Psoas muscle (tissue), 8 donors: ENCODE measurements around the gene CEBPB. TPM values are rescaled to one million over a fixed set of nuclear protein-coding genes. Genes with fewer than 3 reads are reported as not detected.

Source experiments
- ATAC-seq, 4 donors: fragments of 200-7000 bp; cut with Tn5 transposase; one replicate each; pipeline ENCODE4 v1.9.1; 2020; ENCODE audit warnings: moderate library complexity in 3 of 4, mild to moderate bottlenecking in 2 of 4
- DNase-seq, 2 donors: peaks; one replicate each; pipeline ENCODE4 v3.0.0-alpha.2; 2020
- H3K27ac ChIP-seq: fragments of 200-600 bp; one replicate; pipeline ENCODE4 v1.8.0; 2022
- H3K27me3 ChIP-seq, 3 donors: fragments of 200-600 bp in 1 of 3; one replicate each; pipeline versions ENCODE4 v1.6.1 to v1.8.0; 2013 to 2022; ENCODE audit warnings: low read length in 2 of 3, mild to moderate bottlenecking in 2 of 3, moderate library complexity in 1 of 3; ENCODE audit not compliant: insufficient read depth in 3 of 3
- H3K36me3 ChIP-seq, 2 donors: fragments of 200-600 bp in 1 of 2; one replicate each; pipeline versions ENCODE4 v1.6.1 to v1.8.0; 2013 to 2022; ENCODE audit warnings: low read depth in 1 of 2, mild to moderate bottlenecking in 1 of 2, moderate library complexity in 1 of 2; ENCODE audit not compliant: insufficient read depth in 1 of 2
- H3K4me1 ChIP-seq: fragments of 200-600 bp; one replicate; pipeline ENCODE4 v1.8.0; 2022
- H3K4me3 ChIP-seq: fragments of 200-600 bp; one replicate; pipeline ENCODE4 v1.8.0; 2022; ENCODE audit warnings: mild to moderate bottlenecking
- H3K9me3 ChIP-seq: fragments of 200-600 bp; one replicate; pipeline ENCODE4 v1.8.0; 2022
- CTCF ChIP-seq: fragments of 200-600 bp; IDR thresholded peaks from one replicate; pipeline ENCODE4 v1.8.0; 2022; ENCODE audit warnings: antibody characterized with exemption
- WGBS, 3 donors: extraction: QIAGEN DNeasy Blood & Tissue Kit; methylation state at CpG; one replicate each; pipeline versions ENCODE4 v1.1.6 to v1.1.7; 2013; 5-methylcytosine and 5-hydroxymethylcytosine counted together
- intact Hi-C, 2 donors: fragments of 100-400 bp; cut with DNase I; formaldehyde crosslinking; loops; one replicate each; pipeline versions ENCODE4 v1.11.0 to v1.14.2; 2022
- polyA plus RNA-seq, 3 donors: library from polyadenylated mRNA; stranded (reverse); fragments of 200-250 nt; gene quantifications; one replicate each; pipeline ENCODE4 v1.2.3, GENCODE V29; 2013
- total RNA-seq, 4 donors: library from RNA; stranded (reverse); fragmentation: NEBNext Ultra II Directional in 2 of 4; extraction: Animal tissue kit (Norgen Biotek cat#: 25700) in 2 of 4; gene quantifications; one replicate each; pipeline versions ENCODE4 v1.2.1 to v1.2.4, GENCODE V29; 2021 to 2023
- donor health status: healthy with polysubstance abuse.
- donor health status: DM: no; HTN: no; CAD: no; lungs with moderate emphysema.
- donor health status: Bipolar disorder and iron deficiency.
- donor health status: healthy.
- donor health status: DM: yes; HTN: yes; CAD: no.
- donor health status: DM: no; HTN: no; CAD: no.
- donor health status: DM: no; HTN: no; CAD: no.
- donor health status: DM: yes; HTN: yes; CAD: no.

Gene CEBPB
- total and polyA plus RNA-seq, 7 donors = 38.7 to 445 (median 144) TPM

- DNase-seq (no peak), ATAC-seq (no peak)
- WGBS, 3 donors = 86 to 89% (median 86%) methylated on average over 6 of the region's 6 CpGs
- Histone ChIP-seq H3K27ac (peak overlapping the region; percentile 16), H3K4me3 (no peak overlapping the region), H3K4me1 (peaks cover 59% of the 10 kb centered on the region), H3K36me3 (peaks cover 0 to 33% of the 10 kb centered on the region in 2 donors), H3K9me3 (no peaks in the 10 kb centered on the region), H3K27me3 (no peaks in the 10 kb centered on the region)
- no peak for TF ChIP-seq CTCF
- intact Hi-C loops = no loop called here
These were observed 47.8 kb upstream of the CEBPB start for GRCh38 chr20:50142812-50143211.

- Histone ChIP-seq H3K27me3 (no peaks in the 10 kb centered on the region), H3K9me3 (no peaks in the 10 kb centered on the region), H3K27ac (peak overlapping the region; percentile 42), H3K36me3 (peaks cover 0 to 43% of the 10 kb centered on the region in 2 donors), H3K4me3 (no peak overlapping the region), H3K4me1 (peaks cover 60% of the 10 kb centered on the region)
- intact Hi-C loops = no loop called here
- TF ChIP-seq CTCF = no peak
- WGBS, 3 donors = 55 to 69% (median 55%) methylated on average over 4 of the region's 4 CpGs
- DNase-seq = peak; percentile 72 to 83
- peak; percentile 44 to 75 (median 68) for ATAC-seq
These were observed 46.3 kb upstream of the CEBPB start for GRCh38 chr20:50144362-50144761.

- H3K4me1 ChIP-seq = peaks cover 72% of the 10 kb centered on the region
- 85 to 97% (median 87%) methylated on average over 6 of the region's 6 CpGs for WGBS, 3 donors
These were observed 45.1 kb upstream of the CEBPB start for GRCh38 chr20:50145566-50145965.

GRCh38 chr20:50146214-50146613 is 44.4 kb upstream of the CEBPB start:
- H3K36me3 ChIP-seq = peaks cover 0 to 36% of the 10 kb centered on the region in 2 donors
- peak overlapping the region; percentile 96 for H3K27ac ChIP-seq
- H3K27me3 ChIP-seq = no peaks in the 10 kb centered on the region
- H3K9me3 ChIP-seq = no peaks in the 10 kb centered on the region
- peaks cover 73% of the 10 kb centered on the region for H3K4me1 ChIP-seq
- no peak for DNase-seq
- 82 to 89% (median 87%) methylated on average over 6 of the region's 6 CpGs for WGBS, 3 donors
- no peak for ATAC-seq
- TF ChIP-seq CTCF = no peak
- peak overlapping the region; percentile 56 for H3K4me3 ChIP-seq
- intact Hi-C loops = no loop called here

More at GRCh38 chr20:50145566-50145965, 45.1 kb upstream of the CEBPB start:
- no peaks in the 10 kb centered on the region for H3K9me3 ChIP-seq
- no peak overlapping the region for H3K4me3 ChIP-seq
- H3K27ac ChIP-seq = peak overlapping the region; percentile 42
- no peak for TF ChIP-seq CTCF
- no peak for DNase-seq
- H3K36me3 ChIP-seq = peaks cover 0 to 43% of the 10 kb centered on the region in 2 donors
- no peaks in the 10 kb centered on the region for H3K27me3 ChIP-seq
- intact Hi-C loops = no loop called here
- ATAC-seq = no peak
